Neural progenitor cell (in vitro differentiated cells): ENCODE data around the gene PDE6B.

Experiments used
- EZH2 ChIP-seq: fragments of 200-600 bp; sonication (generic); IDR thresholded peaks from 2 replicates; pipeline ENCODE4 v1.6.1; 2017; ENCODE audit warnings: antibody characterized with exemption, mild to moderate bottlenecking, moderate library complexity
- EZH2phosphoT487 ChIP-seq: fragments of 200-600 bp; sonication (generic); IDR thresholded peaks from 2 replicates; pipeline ENCODE4 v1.6.1; 2017; ENCODE audit warnings: antibody characterized with exemption
- TF ChIP-seq, protein P1 (sequence below): fragments of 200-600 bp; sonication (generic); IDR thresholded peaks from 2 replicates; pipeline ENCODE4 v1.5.1; 2017; ENCODE audit warnings: antibody characterized with exemption, mild to moderate bottlenecking

GRCh38 chr4:617644-618641 lies 7.4 kb upstream of the PDE6B start:
- TF ChIP-seq, protein P1, sequence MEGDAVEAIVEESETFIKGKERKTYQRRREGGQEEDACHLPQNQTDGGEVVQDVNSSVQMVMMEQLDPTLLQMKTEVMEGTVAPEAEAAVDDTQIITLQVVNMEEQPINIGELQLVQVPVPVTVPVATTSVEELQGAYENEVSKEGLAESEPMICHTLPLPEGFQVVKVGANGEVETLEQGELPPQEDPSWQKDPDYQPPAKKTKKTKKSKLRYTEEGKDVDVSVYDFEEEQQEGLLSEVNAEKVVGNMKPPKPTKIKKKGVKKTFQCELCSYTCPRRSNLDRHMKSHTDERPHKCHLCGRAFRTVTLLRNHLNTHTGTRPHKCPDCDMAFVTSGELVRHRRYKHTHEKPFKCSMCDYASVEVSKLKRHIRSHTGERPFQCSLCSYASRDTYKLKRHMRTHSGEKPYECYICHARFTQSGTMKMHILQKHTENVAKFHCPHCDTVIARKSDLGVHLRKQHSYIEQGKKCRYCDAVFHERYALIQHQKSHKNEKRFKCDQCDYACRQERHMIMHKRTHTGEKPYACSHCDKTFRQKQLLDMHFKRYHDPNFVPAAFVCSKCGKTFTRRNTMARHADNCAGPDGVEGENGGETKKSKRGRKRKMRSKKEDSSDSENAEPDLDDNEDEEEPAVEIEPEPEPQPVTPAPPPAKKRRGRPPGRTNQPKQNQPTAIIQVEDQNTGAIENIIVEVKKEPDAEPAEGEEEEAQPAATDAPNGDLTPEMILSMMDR, result no peak
- TF ChIP-seq EZH2phosphoT487 (no peak), EZH2 (no peak)
